ENCODE data around the gene ZSCAN16.

The ZSCAN16 gene

DNA sequence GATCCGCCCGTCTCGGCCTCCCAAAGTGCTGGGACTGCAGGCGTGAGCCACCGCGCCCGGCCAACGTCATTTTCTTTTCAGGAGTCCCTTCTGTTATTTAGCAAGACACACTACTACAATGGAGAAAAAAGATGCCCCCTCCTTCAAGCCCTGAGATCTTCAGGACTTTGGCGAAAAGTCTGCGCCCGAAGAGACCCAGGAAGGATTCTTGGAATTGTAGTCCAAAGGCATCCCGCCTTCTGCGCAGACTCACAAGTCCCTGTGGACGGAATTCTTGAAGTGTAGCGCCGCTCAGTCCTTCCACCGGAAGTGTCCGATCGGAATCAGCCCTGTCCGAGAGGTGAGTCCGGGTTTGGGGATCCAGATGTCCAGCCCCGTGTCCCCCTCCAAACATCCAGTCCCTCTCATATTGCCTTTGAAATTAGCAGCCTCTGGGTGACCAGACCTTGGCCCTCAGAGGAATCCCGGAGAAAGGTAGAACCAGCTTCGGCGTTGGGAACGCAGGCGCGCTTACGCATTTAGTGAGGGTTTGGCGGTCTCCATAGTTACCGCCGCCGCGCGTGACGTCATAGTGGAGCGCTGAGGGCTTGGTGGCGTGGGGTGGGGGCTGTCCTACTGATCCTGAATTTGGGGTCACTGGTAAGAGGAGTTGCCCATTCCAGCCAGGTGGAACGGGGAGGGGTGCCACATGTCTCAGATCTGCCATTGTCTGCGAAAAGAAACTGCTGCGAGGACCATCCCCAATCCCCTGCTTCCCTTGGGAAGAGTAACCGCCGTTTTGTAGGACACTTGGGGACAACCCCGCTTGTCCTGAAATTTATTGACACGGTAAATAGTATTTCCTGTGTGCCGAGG is 43.6 kb upstream of the ZSCAN16 start:
- Histone ChIP-seq H3K27me3 (replicated peaks; ENCODE audit: insufficient read depth, low read length) (no peaks in the 10 kb centered on the region), H3K79me2 (ENCODE audit: low read length) (peaks cover 16% of the 10 kb centered on the region), H3K36me3 (replicated peaks; ENCODE audit: insufficient read depth, low read length) (peaks cover 5% of the 10 kb centered on the region; the same call in 1 of the 2 replicates), H3K4me3 (ENCODE audit: low read length) (peak overlapping the region; percentile 95), H3K4me2 (ENCODE audit: low read depth, low read length) (peak overlapping the region; percentile 90), H2AFZ (ENCODE audit: low read length) (peak overlapping the region; percentile 91), H3K9me2 (replicated peaks; ENCODE audit: insufficient read depth, low read length) (no peaks in the 10 kb centered on the region), H3K9ac (ENCODE audit: low read length) (peak overlapping the region; percentile 89), H3K27ac (ENCODE audit: low read length) (peak overlapping the region; percentile 82), H3K4me1 (ENCODE audit: low read length) (0 out of 2 replicates have a peak, but pooled peaks cover 5% of the 10 kb centered on the region), H3K9me3 (replicated peaks; ENCODE audit: insufficient read depth, low read length) (no peaks in the 10 kb centered on the region), H3F3A (ENCODE audit: insufficient read depth, low read length) (peaks cover 3% of the 10 kb centered on the region; the same call in 1 of the 2 replicates), H4K20me1 (ENCODE audit: insufficient read depth, low read length) (no peaks in the 10 kb centered on the region)
- TF ChIP-seq, protein P1, sequence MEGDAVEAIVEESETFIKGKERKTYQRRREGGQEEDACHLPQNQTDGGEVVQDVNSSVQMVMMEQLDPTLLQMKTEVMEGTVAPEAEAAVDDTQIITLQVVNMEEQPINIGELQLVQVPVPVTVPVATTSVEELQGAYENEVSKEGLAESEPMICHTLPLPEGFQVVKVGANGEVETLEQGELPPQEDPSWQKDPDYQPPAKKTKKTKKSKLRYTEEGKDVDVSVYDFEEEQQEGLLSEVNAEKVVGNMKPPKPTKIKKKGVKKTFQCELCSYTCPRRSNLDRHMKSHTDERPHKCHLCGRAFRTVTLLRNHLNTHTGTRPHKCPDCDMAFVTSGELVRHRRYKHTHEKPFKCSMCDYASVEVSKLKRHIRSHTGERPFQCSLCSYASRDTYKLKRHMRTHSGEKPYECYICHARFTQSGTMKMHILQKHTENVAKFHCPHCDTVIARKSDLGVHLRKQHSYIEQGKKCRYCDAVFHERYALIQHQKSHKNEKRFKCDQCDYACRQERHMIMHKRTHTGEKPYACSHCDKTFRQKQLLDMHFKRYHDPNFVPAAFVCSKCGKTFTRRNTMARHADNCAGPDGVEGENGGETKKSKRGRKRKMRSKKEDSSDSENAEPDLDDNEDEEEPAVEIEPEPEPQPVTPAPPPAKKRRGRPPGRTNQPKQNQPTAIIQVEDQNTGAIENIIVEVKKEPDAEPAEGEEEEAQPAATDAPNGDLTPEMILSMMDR (IDR thresholded peaks at IDR 0.05; ENCODE audit: low read length), result no peak
- TF ChIP-seq EZH2phosphoT487 (IDR thresholded peaks at IDR 0.05; ENCODE audit: low read length) (no peak), EZH2 (optimal IDR thresholded peaks at IDR 0.05; ENCODE audit: low read depth, low read length) (no peak)
- DNase-seq, result peak; percentile 94

DNA sequence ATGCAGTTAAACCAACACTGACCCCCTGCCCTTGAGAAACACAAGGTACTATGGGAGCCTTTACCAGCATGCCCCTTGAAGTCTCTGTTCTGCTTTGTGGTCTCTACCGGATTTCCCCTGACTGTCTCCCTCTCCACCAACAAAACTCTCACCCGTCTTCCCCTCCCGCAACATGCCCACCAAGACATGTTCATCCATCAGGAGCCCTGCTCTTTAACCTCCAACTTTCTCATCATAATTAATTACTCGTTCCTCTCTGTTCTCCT is 43.0 kb upstream of the ZSCAN16 start:
- peak overlapping the region; percentile 95 for H3K4me3 ChIP-seq (ENCODE audit: low read length)
- H3K4me2 ChIP-seq (ENCODE audit: low read depth, low read length), result peak overlapping the region; percentile 90
- peaks cover 3% of the 10 kb centered on the region; the same call in 1 of the 2 replicates for H3F3A ChIP-seq (ENCODE audit: insufficient read depth, low read length)
- TF ChIP-seq, protein P1 (IDR thresholded peaks at IDR 0.05; ENCODE audit: low read length), result no peak
- no peak for TF ChIP-seq EZH2phosphoT487 (IDR thresholded peaks at IDR 0.05; ENCODE audit: low read length)
- TF ChIP-seq EZH2 (optimal IDR thresholded peaks at IDR 0.05; ENCODE audit: low read depth, low read length), result no peak
- DNase-seq, result no peak
- 0 out of 2 replicates have a peak, but pooled peaks cover 5% of the 10 kb centered on the region for H3K4me1 ChIP-seq (ENCODE audit: low read length)
- H2AFZ ChIP-seq (ENCODE audit: low read length), result peak overlapping the region; percentile 91
- H3K9ac ChIP-seq (ENCODE audit: low read length), result peak overlapping the region; percentile 89
- H3K36me3 ChIP-seq (replicated peaks; ENCODE audit: insufficient read depth, low read length), result peaks cover 8% of the 10 kb centered on the region; the same call in 1 of the 2 replicates
- peak overlapping the region; percentile 82; the same call in 1 of the 2 replicates for H3K27ac ChIP-seq (ENCODE audit: low read length)
- H3K9me2 ChIP-seq (replicated peaks; ENCODE audit: insufficient read depth, low read length), result no peaks in the 10 kb centered on the region
- H3K9me3 ChIP-seq (replicated peaks; ENCODE audit: insufficient read depth, low read length), result no peaks in the 10 kb centered on the region
- H3K27me3 ChIP-seq (replicated peaks; ENCODE audit: insufficient read depth, low read length), result no peaks in the 10 kb centered on the region
- peaks cover 16% of the 10 kb centered on the region for H3K79me2 ChIP-seq (ENCODE audit: low read length)
- H4K20me1 ChIP-seq (ENCODE audit: insufficient read depth, low read length), result no peaks in the 10 kb centered on the region

DNA sequence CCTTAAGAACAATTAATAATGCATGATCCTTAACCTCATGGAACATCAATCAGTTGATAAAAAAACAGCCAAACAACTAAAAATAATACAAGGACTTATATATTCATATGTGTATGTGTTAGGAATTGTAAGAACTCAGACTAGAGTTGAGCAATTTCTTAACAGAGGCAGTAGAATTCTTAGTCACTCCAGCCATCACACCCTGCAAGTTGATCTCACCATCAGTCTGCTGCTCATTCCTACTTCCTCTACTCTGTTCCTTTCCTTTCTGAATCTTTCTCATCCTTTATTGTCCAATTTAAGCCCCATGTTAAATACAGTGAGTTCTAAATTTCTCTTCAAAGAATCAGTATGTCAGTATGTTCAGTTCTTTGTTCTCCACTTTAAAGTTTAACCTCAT is 41.5 kb upstream of the ZSCAN16 start:
- Histone ChIP-seq H3K4me3 (ENCODE audit: low read length) (no peak overlapping the region), H3K27ac (ENCODE audit: low read length) (no peak overlapping the region), H2AFZ (ENCODE audit: low read length) (no peak overlapping the region), H3K9ac (ENCODE audit: low read length) (no peak overlapping the region), H3K4me2 (ENCODE audit: low read depth, low read length) (no peak overlapping the region), H4K20me1 (ENCODE audit: insufficient read depth, low read length) (no peaks in the 10 kb centered on the region), H3K27me3 (replicated peaks; ENCODE audit: insufficient read depth, low read length) (no peaks in the 10 kb centered on the region), H3K36me3 (replicated peaks; ENCODE audit: insufficient read depth, low read length) (peaks cover 13% of the 10 kb centered on the region; the same call in 1 of the 2 replicates), H3K4me1 (ENCODE audit: low read length) (0 out of 2 replicates have a peak, but pooled peaks cover 5% of the 10 kb centered on the region), H3K9me2 (replicated peaks; ENCODE audit: insufficient read depth, low read length) (no peaks in the 10 kb centered on the region), H3K79me2 (ENCODE audit: low read length) (peaks cover 16% of the 10 kb centered on the region), H3K9me3 (replicated peaks; ENCODE audit: insufficient read depth, low read length) (no peaks in the 10 kb centered on the region), H3F3A (ENCODE audit: insufficient read depth, low read length) (peaks cover 3% of the 10 kb centered on the region; the same call in 1 of the 2 replicates)
- TF ChIP-seq, protein P1 (IDR thresholded peaks at IDR 0.05; ENCODE audit: low read length), result no peak
- TF ChIP-seq EZH2phosphoT487 (IDR thresholded peaks at IDR 0.05; ENCODE audit: low read length), result no peak
- no peak for TF ChIP-seq EZH2 (optimal IDR thresholded peaks at IDR 0.05; ENCODE audit: low read depth, low read length)
- no peak for DNase-seq
